ENCODE results near the gene NOXO1.
A peak's percentile ranks its signal among the peaks of the same experiment; 100 is the strongest.

Gene NOXO1

DNA sequence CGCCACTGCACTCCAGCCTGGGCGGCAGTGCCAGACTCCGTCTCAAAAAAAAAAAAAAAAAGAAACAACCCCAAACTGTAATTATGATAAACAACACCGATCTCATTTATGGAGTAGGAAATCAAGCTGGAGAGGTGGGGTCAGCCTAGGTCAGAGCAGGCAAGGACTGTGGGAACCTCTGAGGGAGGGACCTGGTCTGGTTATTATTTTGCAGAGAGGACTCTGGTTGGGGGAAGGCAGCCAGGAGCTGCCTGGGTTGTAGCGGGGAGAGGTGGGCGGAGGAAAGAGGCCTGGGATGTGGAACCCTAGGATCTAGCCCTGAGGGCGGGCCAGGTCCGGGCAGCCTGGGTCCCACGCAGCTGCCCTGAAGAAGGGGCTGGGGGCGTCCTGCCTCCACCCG is 52.2 kb downstream of the NOXO1 start:
- Histone ChIP-seq H3K27ac (ENCODE audit: insufficient read depth, low read length, poor library complexity, severe bottlenecking) (no peak overlapping the region), H3K4me1 (ENCODE audit: control insufficient read depth, insufficient read depth, low read length, poor library complexity, severe bottlenecking) (peaks cover 10% of the 10 kb centered on the region)

More for the DNA sequence above, 52.2 kb downstream of the NOXO1 start:
- Histone ChIP-seq H3K27me3 (replicated peaks; ENCODE audit: control insufficient read depth, insufficient read depth, low read length, poor library complexity, severe bottlenecking) (no peaks in the 10 kb centered on the region), H3K36me3 (ENCODE audit: control insufficient read depth, insufficient read depth, low read length) (no peaks in the 10 kb centered on the region), H3K4me3 (ENCODE audit: insufficient read depth, low read depth, low read length, poor library complexity, severe bottlenecking) (peak overlapping the region; percentile 49), H3K9me3 (ENCODE audit: control insufficient read depth, low read length) (no peaks in the 10 kb centered on the region)
- DNase-seq = no peak

Data from effector memory CD4-positive, alpha-beta T cell (primary cell).